Esophagus squamous epithelium (tissue), 5 donors: Measurements from ENCODE around the gene CAP2. TPM values are rescaled to one million over a fixed set of nuclear protein-coding genes. Genes with fewer than 3 reads are reported as not detected.

Source experiments
- DNase-seq: peaks from one replicate; lab custom pipeline; 2025; lab: John Stamatoyannopoulos, UW
- H3K27ac ChIP-seq, 4 donors: fragments of 200-600 bp; sonication (generic); one replicate each; pipeline ENCODE4 v1.5.1; 2016 to 2019; ENCODE audit warnings: mild to moderate bottlenecking in 1 of 4
- H3K27me3 ChIP-seq, 4 donors: fragments of 200-600 bp; sonication (generic); 1 replicate in 3 of 4; 2 replicates in 1 of 4; pipeline versions ENCODE4 v1.5.1 to v1.6.0; 2017 to 2021; ENCODE audit warnings: antibody characterized with exemption in 1 of 4
- H3K36me3 ChIP-seq, 3 donors: fragments of 200-600 bp; sonication (generic); one replicate each; pipeline ENCODE4 v1.5.1; 2016 to 2019
- H3K4me1 ChIP-seq, 3 donors: fragments of 200-600 bp; sonication (generic); one replicate each; pipeline ENCODE4 v1.5.1; 2017 to 2019
- H3K4me3 ChIP-seq, 4 donors: fragments of 200-600 bp; sonication (generic); 1 replicate in 3 of 4; 2 replicates in 1 of 4; pipeline ENCODE4 v1.5.1; 2016 to 2019; ENCODE audit warnings: mild to moderate bottlenecking in 2 of 4, moderate library complexity in 1 of 4
- H3K9me3 ChIP-seq, 3 donors: fragments of 200-600 bp; sonication (generic); one replicate each; pipeline ENCODE4 v1.5.1; 2016 to 2019
- POLR2A ChIP-seq, 4 donors: fragments of 450-650 bp; IDR thresholded peaks; one replicate each; pipeline ENCODE4 v1.6.1; 2017; ENCODE audit warnings: antibody characterized with exemption in 4 of 4, mild to moderate bottlenecking in 4 of 4, moderate library complexity in 3 of 4
- WGBS, 2 donors: methylation state at CpG; one replicate each; pipeline ENCODE4 v1.1.5; 2018; 5-methylcytosine and 5-hydroxymethylcytosine counted together
- intact Hi-C: fragments of 100-400 bp; cut with DNase I; formaldehyde crosslinking; loops from one replicate; pipeline ENCODE4 v1.15.0; 2022
- total RNA-seq, 4 donors: library from RNA; depleted of rRNA; stranded (reverse); fragments of >200 nt; gene quantifications; one replicate each; pipeline ENCODE4 v1.1.0, GENCODE V29; 2016
- TF ChIP-seq, protein P1 (sequence below), 6 experiments: fragments of 450-650 bp in 4 of 6; fragments of 200-600 bp in 2 of 6; sonication (generic) in 2 of 6; IDR thresholded peaks; one replicate each; pipeline ENCODE4 v1.5.1; 2016 to 2019; ENCODE audit warnings: antibody characterized with exemption in 6 of 6, mild to moderate bottlenecking in 4 of 6, moderate library complexity in 4 of 6
- donor health status: DM: yes; HTN: yes; CAD: no.

The CAP2 gene
- total RNA-seq, 4 donors from 2014 or later, result 2.0 to 5.5 (median 2.7) TPM

DNA sequence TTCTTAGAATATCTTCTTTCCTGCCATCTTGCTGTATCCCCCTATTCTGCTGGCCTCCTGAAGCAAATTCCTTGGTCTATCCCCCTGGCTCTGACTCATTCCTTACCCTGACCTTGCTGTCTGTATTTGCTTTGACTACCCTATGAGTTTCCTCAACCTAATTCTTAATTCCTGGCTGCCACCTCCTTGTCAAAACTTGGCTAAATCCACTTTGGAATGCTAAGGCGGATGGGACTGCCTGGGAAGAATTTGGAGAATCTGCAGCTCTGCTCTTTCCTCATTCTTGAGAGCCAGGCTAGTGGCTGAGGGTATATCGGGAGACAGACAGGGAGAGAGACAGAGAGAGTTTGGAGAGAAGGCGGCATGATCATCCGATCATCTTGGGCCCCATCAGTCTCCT lies 24.4 kb downstream of the CAP2 start:
- Histone ChIP-seq H3K4me3 (no peak overlapping the region), H3K27ac (peak overlapping the region in 3 of 4 donors; percentile 48 to 65 (median 56)), H3K27me3 (no peaks in the 10 kb centered on the region), H3K36me3 (no peaks in the 10 kb centered on the region), H3K9me3 (no peaks in the 10 kb centered on the region), H3K4me1 (peaks cover 0 to 13% (median 0%) of the 10 kb centered on the region in 3 donors)
- intact Hi-C loops, result no loop called here
- 39 to 64% methylated on average over 4 of the region's 4 CpGs for WGBS, 2 donors
- no peak for DNase-seq
- TF ChIP-seq, protein P1, sequence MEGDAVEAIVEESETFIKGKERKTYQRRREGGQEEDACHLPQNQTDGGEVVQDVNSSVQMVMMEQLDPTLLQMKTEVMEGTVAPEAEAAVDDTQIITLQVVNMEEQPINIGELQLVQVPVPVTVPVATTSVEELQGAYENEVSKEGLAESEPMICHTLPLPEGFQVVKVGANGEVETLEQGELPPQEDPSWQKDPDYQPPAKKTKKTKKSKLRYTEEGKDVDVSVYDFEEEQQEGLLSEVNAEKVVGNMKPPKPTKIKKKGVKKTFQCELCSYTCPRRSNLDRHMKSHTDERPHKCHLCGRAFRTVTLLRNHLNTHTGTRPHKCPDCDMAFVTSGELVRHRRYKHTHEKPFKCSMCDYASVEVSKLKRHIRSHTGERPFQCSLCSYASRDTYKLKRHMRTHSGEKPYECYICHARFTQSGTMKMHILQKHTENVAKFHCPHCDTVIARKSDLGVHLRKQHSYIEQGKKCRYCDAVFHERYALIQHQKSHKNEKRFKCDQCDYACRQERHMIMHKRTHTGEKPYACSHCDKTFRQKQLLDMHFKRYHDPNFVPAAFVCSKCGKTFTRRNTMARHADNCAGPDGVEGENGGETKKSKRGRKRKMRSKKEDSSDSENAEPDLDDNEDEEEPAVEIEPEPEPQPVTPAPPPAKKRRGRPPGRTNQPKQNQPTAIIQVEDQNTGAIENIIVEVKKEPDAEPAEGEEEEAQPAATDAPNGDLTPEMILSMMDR (IDR thresholded peaks at IDR 0.05), result no peak
- TF ChIP-seq POLR2A (IDR thresholded peaks at IDR 0.05), result no peak

DNA sequence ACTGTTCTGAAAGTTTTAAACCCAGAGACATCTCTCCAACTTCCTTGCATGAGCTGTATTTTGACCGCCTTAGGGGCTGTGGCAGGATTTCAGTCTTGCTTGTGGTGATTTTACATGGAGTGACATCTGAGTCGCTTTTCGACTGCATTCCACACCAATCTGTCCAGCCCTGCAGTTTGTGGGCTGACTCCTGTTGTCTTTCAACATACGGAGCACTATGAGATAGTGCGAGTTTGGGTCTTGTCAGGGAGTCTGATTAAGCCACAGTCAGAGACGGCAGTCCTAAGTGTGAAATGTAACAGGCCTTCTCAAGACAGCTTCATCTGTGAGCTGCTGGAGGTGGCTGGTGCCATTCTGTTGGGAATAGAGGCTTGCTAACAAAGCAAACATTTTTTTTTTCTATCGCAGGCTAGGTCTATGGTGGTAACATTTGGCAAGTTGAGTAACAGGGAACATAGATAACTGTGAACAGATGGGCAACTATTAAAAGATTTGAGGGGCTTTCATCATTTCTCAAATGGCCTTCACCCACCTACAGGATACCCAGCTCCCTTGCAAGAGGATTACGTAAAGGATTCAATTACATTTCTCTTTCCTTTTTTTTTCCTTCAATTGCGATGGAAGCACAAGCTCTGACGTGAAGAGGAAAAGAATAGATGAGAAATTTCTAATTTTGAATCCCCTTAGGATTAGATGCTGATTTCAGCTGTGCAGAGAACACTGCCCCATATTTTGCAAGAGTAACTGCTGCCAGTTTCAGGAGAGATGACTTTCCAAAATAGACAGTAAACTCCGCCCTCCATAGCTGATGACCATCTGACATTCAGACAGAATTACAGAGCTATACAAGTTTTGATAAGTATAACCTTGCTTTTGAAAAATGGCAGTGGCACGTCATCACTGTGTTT lies 25.1 kb downstream of the CAP2 start:
- intact Hi-C loops, result no loop called here
- WGBS, 2 donors, result 53 to 56% methylated on average over 12 of the region's 12 CpGs

DNA sequence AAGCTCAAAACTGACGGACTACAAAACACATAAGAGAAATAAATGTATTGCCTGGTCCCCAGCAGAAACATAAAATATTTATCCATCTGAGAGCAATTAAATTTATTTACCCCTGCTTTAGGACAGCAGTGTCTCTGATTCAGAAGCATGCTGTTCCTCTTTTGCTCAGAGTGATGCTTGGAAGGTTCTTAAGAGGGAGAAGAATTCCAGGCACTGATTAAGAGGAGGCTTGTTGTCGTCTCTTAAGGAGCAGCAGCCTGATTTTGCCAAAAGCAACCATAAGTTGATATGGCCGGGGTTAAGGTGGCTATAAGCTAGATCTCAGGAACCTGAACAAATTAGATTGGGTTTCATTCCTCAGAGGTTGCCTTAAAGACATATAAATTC lies 25.8 kb downstream of the CAP2 start:
- no peaks in the 10 kb centered on the region for H3K36me3 ChIP-seq
- 68 to 78% methylated on average over 3 of the region's 3 CpGs for WGBS, 2 donors
- peak overlapping the region in 2 of 4 donors; percentile 30 to 48 for H3K27ac ChIP-seq
- peaks cover 0 to 13% (median 0%) of the 10 kb centered on the region in 3 donors for H3K4me1 ChIP-seq
- no peak for DNase-seq
- H3K9me3 ChIP-seq, result no peaks in the 10 kb centered on the region
- TF ChIP-seq, protein P1 (IDR thresholded peaks at IDR 0.05), result no peak
- TF ChIP-seq POLR2A (IDR thresholded peaks at IDR 0.05), result no peak
- intact Hi-C loops, result no loop called here
- H3K27me3 ChIP-seq, result no peaks in the 10 kb centered on the region
- H3K4me3 ChIP-seq, result no peak overlapping the region

More for the DNA sequence above, 25.1 kb downstream of the CAP2 start:
- Histone ChIP-seq H3K27me3 (no peaks in the 10 kb centered on the region), H3K27ac (peak overlapping the region in 3 of 4 donors; percentile 48 to 65 (median 56)), H3K4me1 (peaks cover 0 to 13% (median 0%) of the 10 kb centered on the region in 3 donors), H3K36me3 (no peaks in the 10 kb centered on the region), H3K9me3 (no peaks in the 10 kb centered on the region), H3K4me3 (no peak overlapping the region)
- no peak for TF ChIP-seq POLR2A (IDR thresholded peaks at IDR 0.05)
- TF ChIP-seq, protein P1 (IDR thresholded peaks at IDR 0.05), result no peak
- no peak for DNase-seq

DNA sequence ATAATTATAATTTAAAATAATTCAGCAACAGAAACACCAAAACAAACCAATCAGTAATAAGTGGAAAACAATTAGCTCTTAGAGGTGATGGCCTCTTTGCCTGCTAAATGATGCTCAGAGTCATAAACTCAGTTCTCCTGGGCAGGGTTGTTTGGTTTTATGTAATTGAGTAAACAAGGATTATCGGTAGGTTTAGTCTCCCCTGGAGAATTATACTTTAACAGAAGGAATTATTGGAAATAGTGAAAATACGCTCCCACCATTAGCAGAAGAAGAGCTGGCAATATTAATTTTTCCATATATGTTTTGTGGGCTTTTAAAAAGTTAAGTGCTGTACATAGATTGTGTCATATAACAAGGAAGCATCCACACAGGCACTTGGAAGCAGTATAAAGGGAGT lies 27.0 kb downstream of the CAP2 start:
- Histone ChIP-seq H3K4me3 (no peak overlapping the region), H3K36me3 (no peaks in the 10 kb centered on the region), H3K27me3 (no peaks in the 10 kb centered on the region), H3K9me3 (no peaks in the 10 kb centered on the region), H3K4me1 (peaks cover 0 to 13% (median 0%) of the 10 kb centered on the region in 3 donors), H3K27ac (no peak overlapping the region)
- TF ChIP-seq, protein P1 (IDR thresholded peaks at IDR 0.05), result no peak
- TF ChIP-seq POLR2A (IDR thresholded peaks at IDR 0.05), result no peak
- no peak for DNase-seq
- intact Hi-C loops, result no loop called here
- 82 to 91% methylated on average over 2 of the region's 2 CpGs for WGBS, 2 donors

DNA sequence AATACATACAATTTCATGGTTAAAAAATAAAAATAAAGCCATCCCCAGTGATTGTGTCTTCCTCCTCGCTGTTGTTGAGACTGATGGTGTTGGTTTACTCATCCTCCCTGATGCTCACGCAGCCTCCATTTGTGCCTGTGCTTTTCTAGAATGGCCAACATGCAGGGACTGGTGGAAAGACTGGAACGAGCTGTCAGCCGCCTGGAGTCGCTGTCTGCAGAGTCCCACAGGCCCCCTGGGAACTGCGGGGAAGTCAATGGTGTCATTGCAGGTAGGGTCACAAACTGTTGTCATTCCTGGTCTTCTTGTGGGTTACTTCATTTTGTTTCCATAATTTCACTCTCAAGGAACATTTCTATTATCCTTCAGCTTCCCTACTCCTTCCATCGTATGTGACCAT lies 28.0 kb downstream of the CAP2 start:
- DNase-seq, result no peak
- H3K4me1 ChIP-seq, result peaks cover 0 to 13% (median 0%) of the 10 kb centered on the region in 3 donors
- no peak for TF ChIP-seq POLR2A (IDR thresholded peaks at IDR 0.05)
- TF ChIP-seq, protein P1 (IDR thresholded peaks at IDR 0.05), result no peak
- H3K36me3 ChIP-seq, result no peaks in the 10 kb centered on the region
- H3K27ac ChIP-seq, result no peak overlapping the region
- 83 to 94% methylated on average over 6 to 7 of the region's 7 CpGs for WGBS, 2 donors
- H3K4me3 ChIP-seq, result no peak overlapping the region
- no peaks in the 10 kb centered on the region for H3K27me3 ChIP-seq
- no peaks in the 10 kb centered on the region for H3K9me3 ChIP-seq
- intact Hi-C loops, result no loop called here
